HEK293 (cell line): Measurements from ENCODE around the gene OTP.

Source experiments
- CTCF ChIP-seq: fragments of 450-650 bp; formaldehyde crosslinking; IDR thresholded peaks from 2 replicates; pipeline ENCODE4 v1.5.1; 2016; ENCODE audit warnings: missing biosample characterization, missing genetic modification characterization
- GFI1B ChIP-seq: fragments of 450-650 bp; formaldehyde crosslinking; IDR thresholded peaks from 2 replicates; pipeline ENCODE4 v1.5.1; 2016; ENCODE audit warnings: missing biosample characterization, missing genetic modification characterization
- HOXC10 ChIP-seq: sonication (generic); formaldehyde crosslinking; IDR thresholded peaks from 2 replicates; pipeline ENCODE4 v1.8.1; 2023; ENCODE audit warnings: mild to moderate bottlenecking, missing genetic modification reagents
- HOXD13 ChIP-seq: sonication (generic); formaldehyde crosslinking; IDR thresholded peaks from 2 replicates; pipeline ENCODE4 v1.8.0; 2022; ENCODE audit warnings: missing genetic modification reagents, borderline replicate concordance
- IKZF3 ChIP-seq: fragments of 450-650 bp; IDR thresholded peaks from 2 replicates; pipeline ENCODE4 v1.5.0; 2018; ENCODE audit warnings: missing biosample characterization, mild to moderate bottlenecking, missing genetic modification characterization, moderate library complexity
- KLF10 ChIP-seq: fragments of 450-650 bp; IDR thresholded peaks from 2 replicates; pipeline ENCODE4 v1.5.1; 2018; ENCODE audit warnings: missing biosample characterization, mild to moderate bottlenecking, missing genetic modification characterization
- KLF8 ChIP-seq: fragments of 450-650 bp; formaldehyde crosslinking; IDR thresholded peaks from 2 replicates; pipeline ENCODE4 v1.5.1; 2016; ENCODE audit warnings: missing biosample characterization, missing genetic modification characterization
- PRDM4 ChIP-seq: fragments of 450-650 bp; formaldehyde crosslinking; IDR thresholded peaks from 2 replicates; pipeline ENCODE4 v1.5.1; 2017; ENCODE audit warnings: missing biosample characterization, missing genetic modification characterization
- RBAK ChIP-seq: fragments of 450-650 bp; formaldehyde crosslinking; IDR thresholded peaks from 2 replicates; pipeline ENCODE4 v1.5.1; 2016; ENCODE audit warnings: missing biosample characterization, missing genetic modification characterization
- REPIN1 ChIP-seq: fragments of 450-650 bp; formaldehyde crosslinking; IDR thresholded peaks from 2 replicates; pipeline ENCODE4 v1.5.1; 2017; ENCODE audit warnings: missing biosample characterization, missing genetic modification characterization, low read depth
- SP3 ChIP-seq: fragments of 450-650 bp; formaldehyde crosslinking; IDR thresholded peaks from 2 replicates; pipeline ENCODE4 v1.5.1; 2016; ENCODE audit warnings: missing biosample characterization, missing genetic modification characterization
- TRIM28 ChIP-seq: IDR thresholded peaks from 2 replicates; pipeline ENCODE4 v1.6.1; 2011; ENCODE audit warnings: low read length, control low read depth, borderline replicate concordance
- ZBTB8A ChIP-seq: fragments of 450-650 bp; formaldehyde crosslinking; IDR thresholded peaks from 2 replicates; pipeline ENCODE4 v1.5.1; 2016; ENCODE audit warnings: missing biosample characterization, missing genetic modification characterization
- ZFP37 ChIP-seq: fragments of 450-650 bp; formaldehyde crosslinking; IDR thresholded peaks from 2 replicates; pipeline ENCODE4 v1.5.1; 2016; ENCODE audit warnings: missing biosample characterization, missing genetic modification characterization
- ZIC2 ChIP-seq: fragments of 450-650 bp; formaldehyde crosslinking; IDR thresholded peaks from 2 replicates; pipeline ENCODE4 v1.5.1; 2016; ENCODE audit warnings: missing biosample characterization, missing genetic modification characterization
- ZNF121 ChIP-seq: fragments of 450-650 bp; formaldehyde crosslinking; IDR thresholded peaks from 2 replicates; pipeline ENCODE4 v1.5.1; 2016; ENCODE audit warnings: missing biosample characterization, missing genetic modification characterization
- ZNF132 ChIP-seq: fragments of 450-650 bp; formaldehyde crosslinking; IDR thresholded peaks from 2 replicates; pipeline ENCODE4 v1.5.1; 2017; ENCODE audit warnings: missing biosample characterization, missing genetic modification characterization, borderline replicate concordance
- ZNF2 ChIP-seq: fragments of 450-650 bp; formaldehyde crosslinking; IDR thresholded peaks from 2 replicates; pipeline ENCODE4 v1.5.1; 2016; ENCODE audit warnings: missing biosample characterization, missing genetic modification characterization
- ZNF202 ChIP-seq: fragments of 450-650 bp; formaldehyde crosslinking; IDR thresholded peaks from 2 replicates; pipeline ENCODE4 v1.5.1; 2016; ENCODE audit warnings: missing biosample characterization, missing genetic modification characterization, borderline replicate concordance
- ZNF248 ChIP-seq: fragments of 450-650 bp; formaldehyde crosslinking; IDR thresholded peaks from 2 replicates; pipeline ENCODE4 v1.5.1; 2017; ENCODE audit warnings: missing biosample characterization, missing genetic modification characterization
- ZNF37A ChIP-seq: fragments of 450-650 bp; IDR thresholded peaks from 2 replicates; pipeline ENCODE4 v1.5.1; 2018; ENCODE audit warnings: missing biosample characterization, missing genetic modification characterization
- ZNF404 ChIP-seq: fragments of 450-650 bp; formaldehyde crosslinking; IDR thresholded peaks from 2 replicates; pipeline ENCODE4 v1.5.1; 2017; ENCODE audit warnings: missing biosample characterization, missing genetic modification characterization
- ZNF416 ChIP-seq: fragments of 450-650 bp; formaldehyde crosslinking; IDR thresholded peaks from 2 replicates; pipeline ENCODE4 v1.5.1; 2016; ENCODE audit warnings: missing biosample characterization, missing genetic modification characterization
- ZNF426 ChIP-seq: fragments of 450-650 bp; formaldehyde crosslinking; IDR thresholded peaks from 2 replicates; pipeline ENCODE4 v1.5.1; 2017; ENCODE audit warnings: missing biosample characterization, missing genetic modification characterization, mild to moderate bottlenecking, inconsistent platforms, moderate library complexity
- ZNF449 ChIP-seq: fragments of 450-650 bp; formaldehyde crosslinking; IDR thresholded peaks from 2 replicates; pipeline ENCODE4 v1.5.1; 2017; ENCODE audit warnings: missing biosample characterization, mild to moderate bottlenecking, missing genetic modification characterization, moderate library complexity
- ZNF510 ChIP-seq: fragments of 450-650 bp; formaldehyde crosslinking; IDR thresholded peaks from 2 replicates; pipeline ENCODE4 v1.5.1; 2018; ENCODE audit warnings: mild to moderate bottlenecking, missing genetic modification characterization, missing biosample characterization; ENCODE audit not compliant: insufficient replicate concordance
- ZNF529 ChIP-seq: fragments of 450-650 bp; formaldehyde crosslinking; IDR thresholded peaks from 2 replicates; pipeline ENCODE4 v1.5.1; 2017; ENCODE audit warnings: missing genetic modification characterization, missing biosample characterization; ENCODE audit not compliant: insufficient replicate concordance
- ZNF530 ChIP-seq: fragments of 450-650 bp; formaldehyde crosslinking; IDR thresholded peaks from 2 replicates; pipeline ENCODE4 v1.5.1; 2016; ENCODE audit warnings: low read depth, missing biosample characterization, missing genetic modification characterization
- ZNF548 ChIP-seq: fragments of 450-650 bp; formaldehyde crosslinking; IDR thresholded peaks from 2 replicates; pipeline ENCODE4 v1.5.1; 2016; ENCODE audit warnings: missing biosample characterization, missing genetic modification characterization
- ZNF626 ChIP-seq: fragments of 450-650 bp; sonication (Bioruptor Pico); formaldehyde crosslinking; IDR thresholded peaks from 2 replicates; pipeline ENCODE4 v1.5.1; 2018; ENCODE audit warnings: missing biosample characterization, missing genetic modification characterization, inconsistent platforms
- ZNF654 ChIP-seq: fragments of 450-650 bp; formaldehyde crosslinking; IDR thresholded peaks from 2 replicates; pipeline ENCODE4 v1.5.1; 2016; ENCODE audit warnings: low read depth, missing biosample characterization, missing genetic modification characterization
- ZNF660 ChIP-seq: fragments of 450-650 bp; IDR thresholded peaks from 2 replicates; pipeline ENCODE4 v1.5.1; 2018; ENCODE audit warnings: missing biosample characterization, mild to moderate bottlenecking, missing genetic modification characterization
- ZNF707 ChIP-seq: fragments of 450-650 bp; formaldehyde crosslinking; IDR thresholded peaks from 2 replicates; pipeline ENCODE4 v1.5.1; 2016; ENCODE audit warnings: missing biosample characterization, missing genetic modification characterization
- ZNF777 ChIP-seq: fragments of 450-650 bp; formaldehyde crosslinking; IDR thresholded peaks from 2 replicates; pipeline ENCODE4 v1.5.1; 2017; ENCODE audit warnings: missing biosample characterization, missing genetic modification characterization, borderline replicate concordance
- ZNF791 ChIP-seq: fragments of 450-650 bp; formaldehyde crosslinking; IDR thresholded peaks from 2 replicates; pipeline ENCODE4 v1.5.1; 2016; ENCODE audit warnings: missing biosample characterization, missing genetic modification characterization
- ZNF843 ChIP-seq: fragments of 450-650 bp; formaldehyde crosslinking; IDR thresholded peaks from 2 replicates; pipeline ENCODE4 v1.5.1; 2016; ENCODE audit warnings: missing biosample characterization, missing genetic modification characterization
- ZSCAN4 ChIP-seq: fragments of 450-650 bp; formaldehyde crosslinking; IDR thresholded peaks from 2 replicates; pipeline ENCODE4 v1.5.1; 2017; ENCODE audit warnings: missing biosample characterization, missing genetic modification characterization
- ZXDB ChIP-seq: fragments of 450-650 bp; formaldehyde crosslinking; IDR thresholded peaks from 2 replicates; pipeline ENCODE4 v1.5.1; 2016; ENCODE audit warnings: missing biosample characterization, missing genetic modification characterization

Gene OTP

GRCh38 chr5:77586101-77586500 is 52.4 kb downstream of the OTP start (continued):
- 0 out of 2 replicates have a peak, but pooled peaks have one; percentile 43 for TF ChIP-seq ZNF530 (tag by site-specific recombination)
- no peak for TF ChIP-seq ZNF529 (tag by site-specific recombination)
- TF ChIP-seq ZXDB (tag by site-specific recombination): no peak
- no peak for TF ChIP-seq KLF8
- TF ChIP-seq ZNF777 (tag by site-specific recombination): no peak
- no peak for TF ChIP-seq ZNF404 (tag by site-specific recombination)
- TF ChIP-seq ZNF426: peak; percentile 69
- peak; percentile 55; the same call in 1 of the 2 replicates for TF ChIP-seq ZBTB8A
- TF ChIP-seq SP3 (tag by site-specific recombination): no peak
- no peak for TF ChIP-seq ZFP37 (tag by site-specific recombination)
- no peak for TF ChIP-seq ZNF449 (tag by site-specific recombination)
- TF ChIP-seq KLF10 (tag by site-specific recombination): no peak
- TF ChIP-seq ZNF132 (tag by site-specific recombination): no peak
- TF ChIP-seq ZNF548 (tag by site-specific recombination): no peak
- TF ChIP-seq ZNF248 (tag by site-specific recombination): no peak
- no peak for TF ChIP-seq ZNF121 (tag by site-specific recombination)
- no peak for TF ChIP-seq ZNF37A
- no peak for TF ChIP-seq CTCF
- no peak for TF ChIP-seq IKZF3
- TF ChIP-seq HOXD13 (CRISPR knock-in tag): no peak
- no peak for TF ChIP-seq REPIN1 (tag by site-specific recombination)
- TF ChIP-seq HOXC10 (CRISPR knock-in tag): no peak
- no peak for TF ChIP-seq ZNF791
- TF ChIP-seq ZNF2: no peak
- no peak for TF ChIP-seq ZSCAN4 (tag by site-specific recombination)
- no peak for TF ChIP-seq ZNF626 (tag by site-specific recombination)
- no peak for TF ChIP-seq GFI1B (tag by site-specific recombination)
- 0 out of 2 replicates have a peak, but pooled peaks have one; percentile 25 for TF ChIP-seq ZNF202 (tag by site-specific recombination)
- no peak for TF ChIP-seq ZNF843 (tag by site-specific recombination)
- TF ChIP-seq RBAK (tag by site-specific recombination): no peak
- no peak for TF ChIP-seq PRDM4 (tag by site-specific recombination)
- no peak for TF ChIP-seq ZNF660
- TF ChIP-seq TRIM28: no peak
- no peak for TF ChIP-seq ZNF707 (tag by site-specific recombination)
- TF ChIP-seq ZNF510 (tag by site-specific recombination): no peak
- no peak for TF ChIP-seq ZNF416 (tag by site-specific recombination)
- no peak for TF ChIP-seq ZIC2
- no peak for TF ChIP-seq ZNF654 (tag by site-specific recombination)
